GM11168 (cell line): Measurements from ENCODE around the gene EVA1A.

Experiments used
- in situ Hi-C: fragments of 300-500 bp; cut with MboI; formaldehyde crosslinking; loops from one replicate; pipeline ENCODE4 v1.12.0; 2022; ENCODE audit warnings: low sequenced_read_pairs; ENCODE audit not compliant: unreplicated experiment

The EVA1A gene

GRCh38 chr2:75564713-75565359 is 4.1 kb upstream of the EVA1A start:
- in situ Hi-C loops = no loop called here

DNA sequence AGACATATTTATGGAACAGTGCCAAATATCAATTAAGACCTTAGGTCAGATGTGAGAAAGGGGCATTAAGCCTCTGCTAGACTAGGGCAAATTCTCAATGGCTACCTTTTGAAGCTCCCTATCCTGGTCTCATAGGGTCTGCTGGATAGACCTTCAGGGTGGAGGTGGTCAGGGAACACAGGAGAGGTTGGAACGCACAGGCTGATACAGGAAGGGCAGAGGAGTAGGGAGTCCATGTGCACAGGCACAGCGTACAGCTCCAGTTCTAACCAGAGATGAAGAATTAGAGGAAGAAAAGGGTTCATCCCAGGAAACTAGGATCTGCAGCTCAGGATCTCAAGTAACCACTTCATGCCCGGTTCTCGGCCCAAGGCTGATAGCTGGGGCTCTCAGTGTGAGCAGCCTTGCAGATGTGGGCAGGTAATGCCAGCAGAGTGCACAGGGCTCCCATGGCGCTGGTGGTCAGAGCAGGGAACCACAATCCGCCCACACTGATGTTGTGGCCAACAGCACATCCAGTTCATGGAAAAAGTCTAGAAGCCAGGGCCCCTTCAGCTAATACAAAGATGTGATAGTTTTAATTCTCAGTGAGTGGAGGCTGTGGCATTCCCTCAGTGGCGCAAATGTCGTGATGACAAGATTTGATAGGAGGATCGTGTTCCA is 3.4 kb upstream of the EVA1A start:
- in situ Hi-C loops = no loop called here

- in situ Hi-C loops = no loop called here
Measured at GRCh38 chr2:75563591-75563990, 2.9 kb upstream of the EVA1A start.

DNA sequence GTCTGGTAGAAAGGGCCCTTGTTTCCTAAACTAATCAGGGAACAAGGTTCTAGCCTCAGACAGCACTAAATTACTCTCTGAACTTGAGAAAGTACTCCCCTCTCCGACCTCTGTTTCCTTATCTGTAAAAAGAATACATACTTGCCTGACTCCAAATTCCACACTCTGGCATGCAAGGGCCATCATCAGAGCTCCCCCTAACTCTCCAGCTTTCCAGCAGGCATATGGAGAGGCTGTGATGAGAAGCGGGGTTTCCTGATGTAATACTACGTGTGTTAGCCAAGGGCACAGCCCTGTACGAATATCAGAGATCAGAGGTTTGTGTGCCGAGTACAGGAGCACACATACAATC is 1.8 kb upstream of the EVA1A start:
- in situ Hi-C loops = no loop called here

GRCh38 chr2:75561566-75562512 is 1.1 kb upstream of the EVA1A start:
- in situ Hi-C loops = no loop called here

- in situ Hi-C loops = no loop called here
Measured at GRCh38 chr2:75560022-75560767, 544 bp downstream of the EVA1A start.

- in situ Hi-C loops = no loop called here
Measured at GRCh38 chr2:75559680-75560021, 1.1 kb downstream of the EVA1A start.

- in situ Hi-C loops = no loop called here
Measured at GRCh38 chr2:75558786-75559679, 1.7 kb downstream of the EVA1A start.

DNA sequence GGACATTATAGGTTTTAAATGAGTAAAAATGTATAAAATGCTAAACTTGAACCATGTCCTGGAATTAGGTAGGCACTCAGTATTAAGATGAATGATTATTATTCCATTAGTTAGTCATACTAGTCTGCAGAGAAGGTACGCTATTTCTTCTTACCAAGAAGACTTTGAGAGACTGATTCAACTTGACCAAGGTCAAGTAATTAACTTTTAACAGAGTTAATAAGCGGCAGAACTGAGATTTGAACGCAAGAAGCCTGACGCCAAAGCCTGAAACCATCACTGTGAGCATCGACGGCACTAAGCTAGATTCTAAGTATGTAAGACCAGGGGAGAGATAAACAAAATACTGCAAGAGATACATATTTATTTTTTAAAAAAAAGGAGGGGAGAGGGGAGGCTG is 2.6 kb downstream of the EVA1A start:
- in situ Hi-C loops = no loop called here

- in situ Hi-C loops = no loop called here
Measured at GRCh38 chr2:75557474-75558133, 3.1 kb downstream of the EVA1A start.

DNA sequence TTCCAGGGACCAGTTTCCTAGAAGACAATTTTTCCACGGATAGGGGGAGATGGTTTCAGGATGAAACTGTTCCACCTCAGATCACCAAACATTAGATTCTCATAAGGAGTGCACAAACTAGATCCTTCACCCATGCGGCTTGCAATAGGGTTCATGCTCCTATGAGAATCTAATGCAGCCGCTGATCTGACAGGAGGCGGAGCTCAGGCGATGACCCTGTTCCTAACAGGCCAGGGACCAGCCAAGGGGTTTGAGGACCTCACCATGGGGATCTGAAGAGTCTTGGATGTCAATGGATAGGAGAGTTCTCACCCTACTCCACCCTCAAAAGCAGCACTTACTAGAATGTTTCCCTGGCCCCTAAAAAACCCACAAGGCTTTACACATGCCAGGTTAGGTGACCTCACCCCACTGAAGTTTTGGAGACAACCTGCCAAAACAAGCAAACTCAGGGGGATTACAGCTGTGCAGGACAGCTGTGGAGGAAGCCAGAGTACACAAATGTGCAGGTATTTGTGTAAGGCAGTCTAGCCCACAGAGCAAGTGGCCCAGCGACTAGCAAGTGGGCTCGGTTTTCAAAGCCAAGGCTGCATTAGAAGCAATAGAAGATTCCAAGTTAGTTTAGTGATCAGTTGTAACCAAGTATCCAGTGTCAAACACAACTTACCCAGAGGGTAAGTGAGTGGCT is 3.9 kb downstream of the EVA1A start:
- in situ Hi-C loops = no loop called here

GRCh38 chr2:75555701-75556100 is 5.0 kb downstream of the EVA1A start:
- in situ Hi-C loops = no loop called here

DNA sequence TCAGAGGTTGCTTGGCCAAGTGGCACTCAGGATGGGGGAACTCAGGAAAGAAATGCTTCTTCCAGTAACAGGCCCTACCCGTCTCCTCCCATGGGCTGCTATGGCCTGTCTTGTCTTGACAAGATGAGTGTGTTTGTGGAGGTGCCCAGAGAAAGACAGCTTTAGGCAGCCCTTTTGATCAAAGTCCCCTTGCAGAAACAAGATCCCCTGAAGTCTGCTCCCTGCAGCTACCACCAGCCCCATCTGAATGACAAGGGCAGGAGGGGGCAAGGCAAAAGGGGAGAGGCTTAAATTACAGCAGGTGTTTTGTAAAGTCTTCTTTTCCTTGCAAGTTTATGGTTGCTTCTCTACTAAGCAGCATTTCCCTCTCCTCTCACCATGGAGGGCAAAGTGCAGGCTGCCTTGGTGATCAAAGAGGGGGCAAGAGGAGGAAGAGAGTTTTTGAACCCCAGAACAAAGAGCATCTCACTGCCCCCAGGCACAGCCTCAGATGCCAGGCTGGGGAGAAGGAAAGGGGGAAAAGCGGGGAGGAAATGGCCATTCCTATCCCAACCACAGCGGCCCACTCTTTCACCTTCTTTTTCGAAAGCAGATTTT is 6.7 kb downstream of the EVA1A start:
- in situ Hi-C loops = no loop called here

DNA sequence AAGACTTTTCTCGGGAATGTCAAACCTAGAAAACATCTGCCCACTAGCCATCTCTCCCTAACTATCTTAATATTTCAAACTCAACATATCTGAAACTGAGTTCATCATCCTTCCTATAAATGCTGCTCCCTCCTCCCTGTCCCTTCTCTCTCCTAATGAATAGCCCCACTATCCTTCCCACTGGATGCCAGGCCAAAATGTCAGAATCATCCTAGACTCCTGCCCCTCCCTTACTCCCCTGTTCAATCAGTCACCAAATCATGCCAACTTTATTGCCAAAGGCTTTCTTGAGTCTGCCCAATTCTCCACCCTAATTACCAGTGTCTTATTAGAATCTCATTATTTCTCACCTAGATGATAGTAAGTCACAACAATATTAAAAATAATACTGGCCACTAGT is 8.5 kb downstream of the EVA1A start:
- in situ Hi-C loops = no loop called here

GRCh38 chr2:75551434-75551833 is 9.3 kb downstream of the EVA1A start:
- in situ Hi-C loops = no loop called here

DNA sequence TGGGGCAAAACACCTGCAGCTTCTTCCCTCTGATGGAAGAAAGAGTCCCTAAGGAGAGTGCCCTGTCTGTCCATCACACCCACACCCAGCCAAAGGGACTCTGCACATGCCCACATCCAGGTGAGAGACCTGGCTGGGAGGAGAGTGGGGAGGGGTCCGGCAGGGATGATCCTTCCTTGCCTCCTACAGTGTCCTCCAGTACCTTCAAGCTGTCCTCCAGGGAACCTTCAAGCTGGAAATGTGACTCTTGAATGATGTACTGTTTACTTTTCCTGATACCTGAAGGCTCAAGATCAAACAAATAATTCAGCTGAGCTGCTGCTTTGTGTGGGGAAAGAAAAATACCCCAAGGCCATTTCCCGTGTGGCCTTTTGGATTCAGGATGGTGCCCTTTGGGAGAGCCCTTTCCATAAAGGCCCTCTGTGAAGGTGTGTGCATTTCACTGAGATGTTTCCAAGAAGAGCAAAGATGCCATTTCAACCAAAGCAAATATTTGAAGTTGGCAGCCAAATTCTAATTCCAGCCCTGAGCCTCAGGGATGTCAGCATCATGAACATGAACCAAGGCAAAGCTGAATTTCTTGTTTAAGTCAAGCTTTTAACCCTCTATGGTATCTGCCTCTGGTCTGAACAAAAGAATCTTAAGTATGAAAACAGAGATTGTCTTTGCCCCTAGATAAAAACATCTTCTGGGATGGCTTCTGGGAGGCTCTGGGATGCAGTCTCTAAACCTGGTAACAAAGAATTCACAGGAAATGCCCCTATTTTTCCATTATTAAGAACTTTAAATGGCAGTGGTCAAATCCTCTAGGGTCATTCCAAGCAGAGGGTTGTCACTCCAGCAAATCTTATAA is 11.1 kb downstream of the EVA1A start:
- in situ Hi-C loops = no loop called here

DNA sequence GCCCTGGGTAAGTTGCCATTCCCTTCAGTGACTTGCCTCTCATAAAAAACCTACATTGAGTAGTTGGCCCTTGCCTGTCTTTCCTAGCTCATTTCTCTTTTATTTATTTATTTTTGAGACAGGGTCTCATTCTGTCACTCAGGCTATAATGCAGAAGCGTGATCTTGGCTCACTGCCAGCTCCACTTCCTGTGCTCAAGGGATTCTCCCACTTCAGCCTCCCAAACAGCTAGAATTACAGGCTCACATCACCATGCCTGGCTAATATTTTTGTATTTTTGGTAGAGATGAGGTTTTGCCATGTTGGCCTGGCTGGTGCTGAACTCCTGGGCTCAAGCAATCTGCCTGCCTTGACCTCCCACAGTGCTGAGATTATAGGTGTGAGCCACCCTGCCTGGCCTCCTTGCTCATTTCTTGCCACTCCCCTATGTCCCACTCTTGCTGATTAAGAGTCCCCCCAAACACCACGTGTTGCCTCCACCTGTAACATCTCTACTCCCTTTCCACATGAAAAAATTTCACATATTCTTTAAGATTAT is 12.6 kb downstream of the EVA1A start:
- in situ Hi-C loops = no loop called here
